GM21423 (cell line): ENCODE results near the gene ELF2.
"Not testable (repeated sequence)": the region's sequence is repeated elsewhere in the genome, so short reads cannot be mapped to it uniquely, and the experiment has no call there.

Experiments
- ATAC-seq: cut with Tn5 transposase; IDR thresholded peaks from one replicate; pipeline ENCODE4 v1.9.1; 2021; ENCODE audit warnings: mild to moderate bottlenecking, moderate library complexity; ENCODE audit not compliant: unreplicated experiment

ELF2 gene

DNA sequence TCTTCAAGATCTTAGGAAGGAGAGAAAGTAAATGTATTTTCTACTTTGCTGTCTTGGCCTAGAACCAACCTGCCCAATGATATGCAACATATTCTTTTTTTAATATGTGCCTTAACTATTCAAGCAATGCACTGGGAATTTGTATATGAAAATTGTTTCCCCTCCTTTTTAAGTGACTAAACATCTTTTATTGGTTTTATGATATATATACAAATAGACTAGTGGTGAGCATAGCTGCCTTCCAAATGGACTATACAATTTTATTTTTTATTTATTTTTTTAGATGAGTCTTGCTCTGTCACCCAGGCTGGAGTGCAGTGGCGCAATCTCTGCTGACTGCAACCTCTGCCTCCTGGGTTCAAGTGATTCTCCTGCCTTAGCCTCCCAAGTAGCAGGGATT lies 151.2 kb downstream of the ELF2 start:
- no peak for ATAC-seq

DNA sequence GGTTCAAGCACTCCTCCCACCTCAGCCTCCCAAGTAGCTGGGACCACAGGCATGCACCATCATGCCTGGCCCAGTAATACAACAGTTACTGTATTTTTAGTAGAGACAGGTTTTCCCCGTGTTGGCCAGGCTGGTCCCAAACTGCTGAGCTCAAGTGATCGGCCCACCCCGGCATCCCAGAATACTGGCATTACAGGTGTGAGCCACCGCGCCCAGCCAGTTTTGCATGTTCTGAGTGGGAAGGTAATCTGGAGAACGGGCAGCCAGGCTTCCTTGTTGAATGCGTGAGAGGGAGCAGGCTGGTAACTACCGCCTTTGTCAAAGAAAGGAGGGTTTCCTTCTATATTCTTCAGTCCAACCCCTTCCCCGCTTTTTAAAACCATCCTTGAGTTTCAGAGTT lies 152.3 kb downstream of the ELF2 start:
- no peak for ATAC-seq

- ATAC-seq, result no peak
These were observed 154.2 kb downstream of the ELF2 start for GRCh38 chr4:139022835-139023234.

DNA sequence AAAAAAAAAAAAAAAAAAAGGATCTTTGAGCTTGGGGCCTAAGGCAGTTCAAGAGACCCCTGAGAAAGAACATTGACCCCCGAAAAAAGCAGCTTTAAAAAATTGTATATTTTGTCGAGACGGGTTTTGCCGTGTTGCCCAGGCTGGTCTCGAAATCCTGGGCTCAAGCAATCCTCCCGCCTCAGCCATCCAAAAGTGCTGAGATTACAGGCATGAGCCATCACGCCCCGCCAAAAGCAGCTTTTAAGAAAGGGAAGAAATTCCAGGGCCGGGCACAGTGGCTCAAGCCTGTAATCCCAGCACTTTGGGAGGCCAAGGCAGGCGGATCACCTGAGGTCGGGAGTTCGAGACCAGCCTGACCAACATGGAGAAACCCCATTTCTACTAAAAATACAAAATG lies 155.9 kb downstream of the ELF2 start:
- ATAC-seq, result not testable (repeated sequence)

GRCh38 chr4:139020384-139020783 lies 156.6 kb downstream of the ELF2 start:
- no peak for ATAC-seq

- ATAC-seq, result no peak
These were observed 157.9 kb downstream of the ELF2 start for GRCh38 chr4:139018971-139019758.

DNA sequence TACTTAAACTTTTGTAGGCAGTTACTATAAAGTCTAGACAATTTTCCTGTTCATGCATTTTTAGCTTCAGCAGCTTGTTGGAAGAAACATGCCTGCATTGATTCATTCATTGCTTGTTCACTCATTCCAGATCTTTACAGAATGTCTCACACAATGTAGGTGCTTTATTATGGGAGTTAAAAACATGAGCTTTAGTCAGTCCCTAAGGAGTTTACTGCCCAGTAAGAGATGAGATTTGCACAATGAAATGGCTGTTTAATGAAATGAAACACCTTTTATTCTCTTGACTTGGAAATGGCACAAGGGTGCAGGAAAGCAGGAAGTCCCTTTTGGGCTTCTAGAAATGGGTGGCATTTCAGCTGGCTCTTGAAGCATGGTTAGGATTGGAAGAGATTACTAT lies 158.5 kb downstream of the ELF2 start:
- ATAC-seq, result no peak

- ATAC-seq, result no peak
These were observed 159.2 kb downstream of the ELF2 start for GRCh38 chr4:139017861-139018260.

DNA sequence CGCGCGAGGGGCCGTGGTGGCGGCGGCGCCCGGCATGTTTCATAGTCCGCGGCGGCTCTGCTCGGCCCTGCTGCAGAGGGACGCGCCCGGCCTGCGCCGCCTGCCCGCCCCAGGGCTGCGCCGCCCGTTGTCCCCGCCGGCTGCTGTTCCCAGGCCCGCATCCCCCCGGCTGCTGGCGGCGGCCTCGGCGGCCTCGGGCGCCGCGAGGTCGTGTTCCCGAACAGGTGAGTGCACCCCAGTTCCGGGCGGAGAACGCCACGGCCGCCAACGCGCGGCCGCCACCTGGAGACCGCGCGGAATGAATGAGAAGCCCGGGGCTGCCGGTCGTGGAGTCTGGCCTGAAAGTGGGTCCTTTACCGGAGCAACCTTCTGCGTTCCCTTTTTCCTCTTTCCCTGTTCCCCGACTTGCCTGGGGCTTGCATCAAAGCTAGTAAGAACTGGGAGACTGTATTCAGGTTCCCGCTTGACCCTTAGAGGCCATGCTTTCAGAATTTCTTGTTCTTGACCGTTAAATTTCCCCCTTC lies 161.0 kb downstream of the ELF2 start:
- peak; percentile 25 for ATAC-seq

DNA sequence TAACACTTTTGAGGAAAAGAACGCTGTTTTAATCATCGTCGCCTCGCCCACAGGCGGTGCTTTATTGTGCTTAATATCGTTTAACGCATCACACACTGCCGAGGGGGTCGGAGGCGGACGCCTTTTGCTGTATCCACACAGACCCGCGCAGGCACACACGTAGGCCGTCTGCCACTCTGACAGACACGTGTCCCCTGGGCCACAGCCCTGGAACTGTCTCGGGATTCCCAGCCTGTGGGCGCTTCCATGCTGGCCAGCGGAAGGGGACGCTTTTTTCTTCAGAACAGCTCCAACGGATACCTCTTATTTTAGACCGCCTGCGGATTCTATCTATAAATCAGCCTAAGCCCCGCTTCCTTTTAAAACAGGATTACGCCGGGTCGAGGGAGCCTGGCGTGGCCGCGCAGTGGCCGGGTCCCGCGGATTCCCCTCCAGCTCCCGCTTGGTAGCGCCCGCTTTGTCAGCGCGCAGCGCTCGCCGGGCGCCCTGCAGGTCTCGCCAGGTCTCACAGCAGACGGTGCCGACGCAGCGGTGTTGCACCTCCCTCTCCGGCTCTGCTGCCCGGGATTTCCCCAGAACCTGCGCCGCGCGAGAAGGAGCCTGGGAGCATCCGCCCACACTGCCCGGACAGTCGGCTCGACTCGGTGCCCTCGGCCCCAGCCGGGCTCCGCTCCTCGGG lies 161.6 kb downstream of the ELF2 start, which contains the start of gene NOCT:
Gene NOCT (plus strand): TSS at position 513 of the 679 bp plus-strand sequence. CDS start 201 bp downstream, outside the sequence.
- ATAC-seq, result peak; percentile 95

DNA sequence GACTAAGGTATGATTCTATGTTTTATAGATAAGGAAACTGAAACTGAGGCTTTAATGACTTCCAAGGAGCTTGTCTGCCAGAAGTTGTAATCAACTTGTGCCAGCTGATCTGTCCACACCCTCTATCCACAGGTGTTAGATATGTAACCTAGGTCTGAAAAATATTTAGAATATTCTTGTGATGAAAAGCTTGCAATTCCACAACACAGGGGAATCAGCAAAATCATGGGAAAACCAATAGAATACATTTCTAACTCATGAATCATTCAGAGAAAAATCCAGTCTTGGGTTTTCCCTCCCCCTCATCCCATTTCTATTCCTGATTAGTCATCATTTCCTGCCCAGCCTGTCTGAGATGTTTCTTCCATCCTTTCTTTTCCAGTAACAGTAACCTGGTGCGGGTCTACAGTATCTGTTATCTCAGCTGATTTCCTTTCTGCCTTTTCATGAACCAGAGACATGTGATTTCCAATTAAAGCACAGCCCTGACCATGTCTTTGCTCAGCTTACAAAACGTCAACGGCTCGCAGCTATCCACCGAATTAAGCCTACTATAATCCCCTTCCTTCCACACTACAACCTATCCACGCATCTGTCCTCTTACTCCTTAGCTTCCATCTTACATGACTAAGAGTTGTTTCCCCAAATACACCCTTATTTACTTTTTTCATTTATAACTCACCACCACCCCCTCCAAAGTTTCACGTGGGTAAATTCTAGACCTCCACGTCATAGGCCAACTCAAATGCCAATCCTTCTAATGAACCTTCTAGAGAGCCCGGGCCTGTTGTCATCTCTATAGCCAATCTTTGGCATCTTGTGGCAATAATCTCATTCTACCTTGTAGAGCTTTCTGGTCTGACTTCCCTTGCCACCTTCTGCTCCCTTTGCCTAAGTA lies 162.4 kb downstream of the ELF2 start:
- ATAC-seq, result peak; percentile 2

- no peak for ATAC-seq
These were observed 165.6 kb downstream of the ELF2 start for GRCh38 chr4:139011225-139011950.

DNA sequence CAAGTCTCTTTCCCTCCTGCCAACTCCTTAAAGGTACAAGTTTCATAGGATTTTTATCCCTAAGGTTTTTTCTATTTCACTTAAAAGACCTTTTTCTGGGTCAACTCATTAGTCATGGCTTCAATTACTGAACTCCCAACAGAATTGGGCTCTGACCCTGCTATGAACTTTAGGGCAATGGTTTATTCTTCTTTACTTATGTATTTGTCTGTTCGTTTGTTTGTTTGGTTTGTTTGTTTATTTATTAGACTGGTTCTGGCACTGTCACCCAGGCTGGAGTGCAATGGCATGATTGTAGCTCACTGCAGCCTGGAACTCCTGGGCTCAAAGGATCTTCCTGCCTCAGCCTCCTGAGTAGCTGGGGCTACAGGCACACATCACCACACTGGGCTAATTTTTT lies 167.3 kb downstream of the ELF2 start:
- no peak for ATAC-seq

GRCh38 chr4:139008278-139008677 lies 168.7 kb downstream of the ELF2 start:
- not testable (repeated sequence) for ATAC-seq

GRCh38 chr4:139007640-139008039 lies 169.4 kb downstream of the ELF2 start:
- no peak for ATAC-seq
